NT2/D1 (cell line): ENCODE data around the gene DNAJC10.

Experiments
- SUZ12 ChIP-seq: IDR thresholded peaks from 2 replicates; pipeline ENCODE4 v1.6.1; 2011; ENCODE audit not compliant: insufficient read length, insufficient read depth; ENCODE audit errors: extremely low read depth
- YY1 ChIP-seq: IDR thresholded peaks from 2 replicates; pipeline ENCODE4 v1.6.1; 2011; ENCODE audit not compliant: insufficient read length, insufficient read depth
- ZNF274 ChIP-seq: IDR thresholded peaks from 2 replicates; pipeline ENCODE4 v1.6.1; 2011; ENCODE audit warnings: mild to moderate bottlenecking, low read depth, low read length

DNA sequence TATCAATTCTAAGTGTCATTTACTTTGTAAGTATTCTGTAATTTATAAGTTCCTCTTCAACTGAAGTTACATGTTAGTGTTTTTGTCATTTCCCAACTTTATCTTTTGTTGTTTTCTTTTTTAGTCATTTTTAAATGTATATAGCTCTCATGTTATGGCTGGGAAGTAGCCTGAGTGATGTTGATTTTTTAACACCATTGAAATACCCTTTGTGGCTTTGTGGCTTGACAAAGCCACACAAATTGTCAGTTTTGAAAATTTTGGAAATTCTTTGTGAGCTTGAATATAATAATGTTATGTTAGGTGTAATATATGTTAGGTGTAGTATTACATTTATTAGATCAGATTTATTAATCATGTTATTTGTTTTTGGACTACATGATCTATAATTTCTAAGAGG, 16.7 kb downstream of the DNAJC10 start:
- TF ChIP-seq YY1 = no peak
- TF ChIP-seq ZNF274 = no peak
- TF ChIP-seq SUZ12 = no peak
